CD4-positive, alpha-beta T cell treated with Interleukin-21 for 1 hour (primary cell): ENCODE data around the gene SPEG.
A peak's percentile ranks its signal among the peaks of the same experiment; 100 is the strongest.
"Not testable (repeated sequence)": the region's sequence is repeated elsewhere in the genome, so short reads cannot be mapped to it uniquely, and the experiment has no call there.

Experiments used
- DNase-seq: peaks from one replicate; pipeline ENCODE4 v3.0.0-alpha.2; 2020

Gene SPEG

GRCh38 chr2:219434718-219435525 is at the start of gene SPEG:
TSS of gene SPEG (plus strand) at chr2:219434843. CDS start at chr2:219434978, 135 bp downstream.
- DNase-seq: no peak

GRCh38 chr2:219384859-219385258 is 49.8 kb upstream of the SPEG start:
- no peak for DNase-seq

- DNase-seq: no peak
Measured at GRCh38 chr2:219385958-219386520, 48.6 kb upstream of the SPEG start.

- DNase-seq: no peak
Measured at GRCh38 chr2:219386532-219387280, 47.9 kb upstream of the SPEG start.

- DNase-seq: peak; percentile 95
Measured at GRCh38 chr2:219387306-219388120, 47.1 kb upstream of the SPEG start, which contains the start of gene DNPEP. TSS of gene DNPEP (minus strand) at chr2:219387912. CDS start at chr2:219387794, 118 bp downstream.

GRCh38 chr2:219388121-219388906 is 46.3 kb upstream of the SPEG start:
- DNase-seq: peak; percentile 99

- no peak for DNase-seq
Measured at GRCh38 chr2:219388907-219389156, 45.8 kb upstream of the SPEG start.

- no peak for DNase-seq
Measured at GRCh38 chr2:219392754-219393153, 41.9 kb upstream of the SPEG start.

GRCh38 chr2:219395056-219395455 is 39.6 kb upstream of the SPEG start:
- DNase-seq: not testable (repeated sequence)

GRCh38 chr2:219395609-219396008 is 39.0 kb upstream of the SPEG start:
- no peak for DNase-seq

- no peak for DNase-seq
Measured at GRCh38 chr2:219396863-219397457, 37.7 kb upstream of the SPEG start.

- DNase-seq: no peak
Measured at GRCh38 chr2:219398721-219399363, 35.8 kb upstream of the SPEG start.

GRCh38 chr2:219399716-219400478 is 34.7 kb upstream of the SPEG start:
- DNase-seq: no peak

GRCh38 chr2:219400562-219400961 is 34.1 kb upstream of the SPEG start:
- no peak for DNase-seq

GRCh38 chr2:219401606-219402005 is 33.0 kb upstream of the SPEG start:
- DNase-seq: no peak

GRCh38 chr2:219402665-219403515 is 31.8 kb upstream of the SPEG start:
- peak; percentile 68 for DNase-seq

- DNase-seq: no peak
Measured at GRCh38 chr2:219403861-219404260, 30.8 kb upstream of the SPEG start.

- no peak for DNase-seq
Measured at GRCh38 chr2:219404291-219404910, 30.2 kb upstream of the SPEG start.

- no peak for DNase-seq
Measured at GRCh38 chr2:219404954-219405353, 29.7 kb upstream of the SPEG start.
